ENCODE results near the gene ZNF408. TPM values are rescaled to one million over a fixed set of nuclear protein-coding genes. Genes with fewer than 3 reads are reported as not detected.

ZNF408 gene
- total RNA-seq, 2 donors from 2014 or later, result 11.0 to 14.7 TPM

GRCh38 chr11:46679241-46680163 is 21.3 kb upstream of the ZNF408 start:
- Mint-ChIP-seq H3K36me3 (ENCODE audit: low read depth) (no peaks in the 10 kb centered on the region), H3K27ac (no peak overlapping the region), H3K4me3 (no peak overlapping the region), H3K4me1 (peaks cover 21% of the 10 kb centered on the region), H3K27me3 (no peaks in the 10 kb centered on the region)
- ATAC-seq, result no peak
- H3K9me3 ChIP-seq (ENCODE audit: control insufficient read depth, low read length, poor library complexity, severe bottlenecking), result no peaks in the 10 kb centered on the region
- no peak for DNase-seq

- H3K9me3 ChIP-seq (ENCODE audit: control insufficient read depth, low read length, poor library complexity, severe bottlenecking), result no peaks in the 10 kb centered on the region
Observed at GRCh38 chr11:46680164-46680760, 20.6 kb upstream of the ZNF408 start.

GRCh38 chr11:46680815-46681214 is 20.0 kb upstream of the ZNF408 start:
- ATAC-seq (no peak), DNase-seq (no peak)
- H3K9me3 ChIP-seq (ENCODE audit: control insufficient read depth, low read length, poor library complexity, severe bottlenecking), result no peaks in the 10 kb centered on the region
- Mint-ChIP-seq H3K27me3 (no peaks in the 10 kb centered on the region), H3K4me1 (peaks cover 11% of the 10 kb centered on the region), H3K36me3 (ENCODE audit: low read depth) (no peaks in the 10 kb centered on the region), H3K27ac (peak overlapping the region; percentile 37), H3K4me3 (no peak overlapping the region)

More at GRCh38 chr11:46680164-46680760, 20.6 kb upstream of the ZNF408 start:
- peaks cover 15% of the 10 kb centered on the region for H3K4me1 Mint-ChIP-seq
- H3K4me3 Mint-ChIP-seq, result no peak overlapping the region
- no peak for ATAC-seq
- no peak for DNase-seq
- H3K27me3 Mint-ChIP-seq, result no peaks in the 10 kb centered on the region
- H3K27ac Mint-ChIP-seq, result peak overlapping the region; percentile 37
- no peaks in the 10 kb centered on the region for H3K36me3 Mint-ChIP-seq (ENCODE audit: low read depth)

GRCh38 chr11:46681814-46682213 is 19.0 kb upstream of the ZNF408 start:
- Mint-ChIP-seq H3K4me1 (peaks cover 6% of the 10 kb centered on the region), H3K36me3 (ENCODE audit: low read depth) (no peaks in the 10 kb centered on the region), H3K27ac (no peak overlapping the region), H3K27me3 (no peaks in the 10 kb centered on the region), H3K4me3 (no peak overlapping the region)
- no peaks in the 10 kb centered on the region for H3K9me3 ChIP-seq (ENCODE audit: control insufficient read depth, low read length, poor library complexity, severe bottlenecking)
- ATAC-seq (no peak), DNase-seq (no peak)

GRCh38 chr11:46682773-46683752 is 17.8 kb upstream of the ZNF408 start:
- ATAC-seq (no peak), DNase-seq (no peak)
- H3K9me3 ChIP-seq (ENCODE audit: control insufficient read depth, low read length, poor library complexity, severe bottlenecking), result no peaks in the 10 kb centered on the region
- H3K27me3 Mint-ChIP-seq, result no peaks in the 10 kb centered on the region
- H3K4me3 Mint-ChIP-seq, result no peak overlapping the region
- H3K36me3 Mint-ChIP-seq (ENCODE audit: low read depth), result no peaks in the 10 kb centered on the region
- H3K4me1 Mint-ChIP-seq, result no peaks in the 10 kb centered on the region
- H3K27ac Mint-ChIP-seq, result no peak overlapping the region

GRCh38 chr11:46684367-46684766 is 16.5 kb upstream of the ZNF408 start:
- Mint-ChIP-seq H3K27ac (no peak overlapping the region), H3K4me3 (no peak overlapping the region), H3K27me3 (no peaks in the 10 kb centered on the region), H3K4me1 (no peaks in the 10 kb centered on the region), H3K36me3 (ENCODE audit: low read depth) (no peaks in the 10 kb centered on the region)
- H3K9me3 ChIP-seq (ENCODE audit: control insufficient read depth, low read length, poor library complexity, severe bottlenecking), result no peaks in the 10 kb centered on the region
- ATAC-seq (no peak), DNase-seq (no peak)

- no peaks in the 10 kb centered on the region for H3K27me3 Mint-ChIP-seq
- H3K27ac Mint-ChIP-seq, result peak overlapping the region; percentile 61
- no peak for DNase-seq
- H3K9me3 ChIP-seq (ENCODE audit: control insufficient read depth, low read length, poor library complexity, severe bottlenecking), result no peaks in the 10 kb centered on the region
- ATAC-seq, result no peak
- H3K4me3 Mint-ChIP-seq, result no peak overlapping the region
- H3K4me1 Mint-ChIP-seq, result peaks cover 3% of the 10 kb centered on the region
- H3K36me3 Mint-ChIP-seq (ENCODE audit: low read depth), result no peaks in the 10 kb centered on the region
Observed at GRCh38 chr11:46686886-46687795, 13.7 kb upstream of the ZNF408 start.

GRCh38 chr11:46690702-46691101 is 10.1 kb upstream of the ZNF408 start:
- peaks cover 7% of the 10 kb centered on the region for H3K4me1 Mint-ChIP-seq
- ATAC-seq (no peak), DNase-seq (no peak)
- H3K4me3 Mint-ChIP-seq, result no peak overlapping the region
- no peaks in the 10 kb centered on the region for H3K36me3 Mint-ChIP-seq (ENCODE audit: low read depth)
- H3K9me3 ChIP-seq (ENCODE audit: control insufficient read depth, low read length, poor library complexity, severe bottlenecking), result no peaks in the 10 kb centered on the region
- no peaks in the 10 kb centered on the region for H3K27me3 Mint-ChIP-seq
- no peak overlapping the region for H3K27ac Mint-ChIP-seq

- H3K27me3 Mint-ChIP-seq, result no peaks in the 10 kb centered on the region
Observed at GRCh38 chr11:46692450-46692849, 8.4 kb upstream of the ZNF408 start.

GRCh38 chr11:46693597-46694012 is 7.2 kb upstream of the ZNF408 start:
- ATAC-seq, result no peak
- DNase-seq, result no peak
- Mint-ChIP-seq H3K4me1 (peaks cover 19% of the 10 kb centered on the region), H3K27me3 (no peaks in the 10 kb centered on the region), H3K36me3 (ENCODE audit: low read depth) (no peaks in the 10 kb centered on the region), H3K4me3 (no peak overlapping the region), H3K27ac (peak overlapping the region; percentile 56)
- H3K9me3 ChIP-seq (ENCODE audit: control insufficient read depth, low read length, poor library complexity, severe bottlenecking), result no peaks in the 10 kb centered on the region

More at GRCh38 chr11:46692450-46692849, 8.4 kb upstream of the ZNF408 start:
- no peaks in the 10 kb centered on the region for H3K9me3 ChIP-seq (ENCODE audit: control insufficient read depth, low read length, poor library complexity, severe bottlenecking)
- Mint-ChIP-seq H3K27ac (no peak overlapping the region), H3K36me3 (ENCODE audit: low read depth) (no peaks in the 10 kb centered on the region), H3K4me3 (no peak overlapping the region), H3K4me1 (peaks cover 14% of the 10 kb centered on the region)
- DNase-seq (no peak), ATAC-seq (no peak)

GRCh38 chr11:46694072-46694471 is 6.8 kb upstream of the ZNF408 start:
- Mint-ChIP-seq H3K36me3 (ENCODE audit: low read depth) (no peaks in the 10 kb centered on the region), H3K4me3 (no peak overlapping the region), H3K27me3 (no peaks in the 10 kb centered on the region), H3K4me1 (peaks cover 20% of the 10 kb centered on the region), H3K27ac (peak overlapping the region; percentile 56)
- ATAC-seq (no peak), DNase-seq (no peak)
- H3K9me3 ChIP-seq (ENCODE audit: control insufficient read depth, low read length, poor library complexity, severe bottlenecking), result no peaks in the 10 kb centered on the region

- H3K9me3 ChIP-seq (ENCODE audit: control insufficient read depth, low read length, poor library complexity, severe bottlenecking), result no peaks in the 10 kb centered on the region
- H3K4me1 Mint-ChIP-seq, result peaks cover 20% of the 10 kb centered on the region
- ATAC-seq (no peak), DNase-seq (no peak)
- no peaks in the 10 kb centered on the region for H3K27me3 Mint-ChIP-seq
- H3K36me3 Mint-ChIP-seq (ENCODE audit: low read depth), result no peaks in the 10 kb centered on the region
- peak overlapping the region; percentile 56 for H3K27ac Mint-ChIP-seq
- no peak overlapping the region for H3K4me3 Mint-ChIP-seq
Observed at GRCh38 chr11:46694607-46695006, 6.2 kb upstream of the ZNF408 start.

Measured in T-helper 17 cell (primary cell).